GM18511 (cell line): ENCODE data around the gene PIK3C2B.

Source experiments
- ATAC-seq: cut with Tn5 transposase; IDR thresholded peaks from one replicate; pipeline ENCODE4 v1.9.1; 2021; ENCODE audit warnings: mild to moderate bottlenecking, moderate library complexity; ENCODE audit not compliant: unreplicated experiment

The PIK3C2B gene

GRCh38 chr1:204463125-204464060, 31.2 kb downstream of the PIK3C2B start:
- ATAC-seq = no peak

GRCh38 chr1:204462229-204462561, 32.4 kb downstream of the PIK3C2B start:
- ATAC-seq = no peak

- peak; percentile 41 for ATAC-seq
These were observed 33.0 kb downstream of the PIK3C2B start for GRCh38 chr1:204461331-204462228.

- no peak for ATAC-seq
These were observed 34.3 kb downstream of the PIK3C2B start for GRCh38 chr1:204460346-204460745.

GRCh38 chr1:204459706-204460105, 34.9 kb downstream of the PIK3C2B start:
- ATAC-seq = no peak

GRCh38 chr1:204457666-204458065, 36.9 kb downstream of the PIK3C2B start:
- no peak for ATAC-seq

GRCh38 chr1:204456826-204457442, 37.7 kb downstream of the PIK3C2B start:
- no peak for ATAC-seq

GRCh38 chr1:204455831-204456145, 38.8 kb downstream of the PIK3C2B start:
- no peak for ATAC-seq

GRCh38 chr1:204455063-204455830, 39.4 kb downstream of the PIK3C2B start:
- ATAC-seq = no peak

- ATAC-seq = no peak
These were observed 40.1 kb downstream of the PIK3C2B start for GRCh38 chr1:204454476-204454875.

GRCh38 chr1:204453141-204453772, 41.3 kb downstream of the PIK3C2B start:
- ATAC-seq = peak; percentile 87

- ATAC-seq = no peak
These were observed 43.1 kb downstream of the PIK3C2B start for GRCh38 chr1:204451352-204452124.

GRCh38 chr1:204450461-204451257, 43.9 kb downstream of the PIK3C2B start:
- ATAC-seq = no peak

- ATAC-seq = no peak
These were observed 44.8 kb downstream of the PIK3C2B start for GRCh38 chr1:204449678-204450280.

- ATAC-seq = no peak
These were observed 45.5 kb downstream of the PIK3C2B start for GRCh38 chr1:204448991-204449677.

- no peak for ATAC-seq
These were observed 46.2 kb downstream of the PIK3C2B start for GRCh38 chr1:204448344-204448964.

GRCh38 chr1:204447736-204448135, 46.9 kb downstream of the PIK3C2B start:
- ATAC-seq = no peak
